Measurements from ENCODE around the gene RIBC1. TPM values are rescaled to one million over a fixed set of nuclear protein-coding genes. Genes with fewer than 3 reads are reported as not detected.

RIBC1 gene
- total RNA-seq, 1 experiment from 2014 or later: 0.61 TPM

DNA sequence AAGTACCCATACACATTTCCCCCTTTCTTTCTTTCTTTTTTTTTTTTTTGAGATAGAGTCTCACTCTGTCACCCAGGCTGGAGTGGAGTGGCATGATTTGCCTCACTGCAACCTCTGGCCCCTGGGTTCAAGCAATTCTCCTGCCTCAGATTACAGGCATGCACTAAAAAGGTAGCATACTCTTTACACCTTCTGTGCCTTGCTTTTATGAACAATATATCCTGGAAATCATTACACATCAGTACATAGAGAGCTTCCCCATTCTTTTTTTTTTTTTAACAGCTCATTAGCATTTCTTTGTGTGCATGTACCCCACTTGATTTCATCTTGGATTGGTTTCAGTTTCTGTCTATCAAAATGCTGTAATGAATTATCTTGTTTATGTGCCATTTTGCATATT, 30.1 kb downstream of the RIBC1 start:
- DNase-seq (ENCODE audit: low read depth, low spot score) (no peak), ATAC-seq (no peak)
- intact Hi-C loops (cut with micrococcal nuclease): no loop called here
- Histone ChIP-seq H2AFZ (ENCODE audit: low read depth, low read length, poor library complexity, severe bottlenecking) (no peak overlapping the region), H3K27me3 (ENCODE audit: insufficient read depth, low read length) (no peaks in the 10 kb centered on the region), H3K4me2 (ENCODE audit: low read length) (no peak overlapping the region), H4K20me1 (ENCODE audit: insufficient read depth) (no peaks in the 10 kb centered on the region), H3K36me3 (ENCODE audit: control insufficient read depth in 1 of 2, insufficient read depth in 2 of 2, low read length in 2 of 2) (no peaks in the 10 kb centered on the region), H3K4me3 (replicated peaks in 1 of 2; ENCODE audit: low read depth in 1 of 2, low read length in 2 of 2) (no peak overlapping the region), H3K4me1 (ENCODE audit: control insufficient read depth in 1 of 2, insufficient read depth in 2 of 2, low read length in 2 of 2) (no peaks in the 10 kb centered on the region), H3K9me3 (ENCODE audit: control insufficient read depth in 1 of 2, insufficient read depth in 1 of 2, low read depth in 1 of 2, low read length in 2 of 2) (no peaks in the 10 kb centered on the region), H3K79me2 (ENCODE audit: insufficient read depth, low read length) (no peaks in the 10 kb centered on the region), H3K27ac (ENCODE audit: low read depth, low read length) (no peak overlapping the region), H3K9me2 (ENCODE audit: insufficient read depth) (no peaks in the 10 kb centered on the region), H3K9ac (ENCODE audit: low read length) (no peak overlapping the region)
- no TSS peak for BruUV-seq (replicated peaks)
- CTCF ChIA-PET: no interaction called here
- RAD21 ChIA-PET (ENCODE audit: low non-redundant PET in 1 of 2, low total read pairs in 2 of 2, uncharacterized antibody in 2 of 2, unreplicated experiment in 2 of 2): no interaction called here
- TF ChIP-seq, protein P1, sequence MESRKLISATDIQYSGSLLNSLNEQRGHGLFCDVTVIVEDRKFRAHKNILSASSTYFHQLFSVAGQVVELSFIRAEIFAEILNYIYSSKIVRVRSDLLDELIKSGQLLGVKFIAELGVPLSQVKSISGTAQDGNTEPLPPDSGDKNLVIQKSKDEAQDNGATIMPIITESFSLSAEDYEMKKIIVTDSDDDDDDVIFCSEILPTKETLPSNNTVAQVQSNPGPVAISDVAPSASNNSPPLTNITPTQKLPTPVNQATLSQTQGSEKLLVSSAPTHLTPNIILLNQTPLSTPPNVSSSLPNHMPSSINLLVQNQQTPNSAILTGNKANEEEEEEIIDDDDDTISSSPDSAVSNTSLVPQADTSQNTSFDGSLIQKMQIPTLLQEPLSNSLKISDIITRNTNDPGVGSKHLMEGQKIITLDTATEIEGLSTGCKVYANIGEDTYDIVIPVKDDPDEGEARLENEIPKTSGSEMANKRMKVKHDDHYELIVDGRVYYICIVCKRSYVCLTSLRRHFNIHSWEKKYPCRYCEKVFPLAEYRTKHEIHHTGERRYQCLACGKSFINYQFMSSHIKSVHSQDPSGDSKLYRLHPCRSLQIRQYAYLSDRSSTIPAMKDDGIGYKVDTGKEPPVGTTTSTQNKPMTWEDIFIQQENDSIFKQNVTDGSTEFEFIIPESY (IDR thresholded peaks at IDR 0.05; ENCODE audit: extremely low read depth, insufficient replicate concordance, low read length): no peak
- TF ChIP-seq EZH2 (IDR thresholded peaks at IDR 0.05) (no peak), CBX3 (IDR thresholded peaks at IDR 0.05; ENCODE audit: low read depth) (no peak), RAD21 (IDR thresholded peaks at IDR 0.05; ENCODE audit: low read depth) (no peak), POLR2AphosphoS5 (IDR thresholded peaks at IDR 0.05; ENCODE audit: low read depth, low read length) (no peak)
- POLR2A ChIA-PET: no interaction called here

DNA sequence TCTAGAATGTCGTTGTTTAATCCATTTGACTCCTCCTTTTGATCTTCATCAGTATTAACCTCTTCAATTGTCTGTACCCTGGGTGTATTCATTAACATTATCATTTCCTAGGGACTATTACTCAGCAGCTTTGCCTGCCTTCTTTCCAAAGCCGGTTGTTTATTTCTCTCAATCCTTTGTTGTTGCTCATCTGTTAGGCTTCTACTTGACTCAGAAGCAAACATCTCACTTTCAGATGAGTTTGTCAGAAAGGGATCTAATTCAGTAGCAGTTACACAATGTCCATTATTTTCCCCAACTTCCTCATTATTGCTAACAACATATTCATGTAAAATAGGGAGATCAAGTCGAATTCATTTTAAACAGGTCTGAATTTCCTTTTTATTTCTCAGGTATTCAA, 33.6 kb downstream of the RIBC1 start:
- H3K4me1 ChIP-seq (ENCODE audit: control insufficient read depth in 1 of 2, insufficient read depth in 2 of 2, low read length in 2 of 2): no peaks in the 10 kb centered on the region
- H3K9me2 ChIP-seq (ENCODE audit: insufficient read depth): no peaks in the 10 kb centered on the region
- TF ChIP-seq POLR2AphosphoS5 (IDR thresholded peaks at IDR 0.05; ENCODE audit: low read depth, low read length) (no peak), CEBPB (IDR thresholded peaks at IDR 0.05; ENCODE audit: low read depth) (no peak), YY1 (IDR thresholded peaks at IDR 0.05; ENCODE audit: extremely low read depth, insufficient replicate concordance, low read depth, low read length) (no peak), CBX3 (IDR thresholded peaks at IDR 0.05; ENCODE audit: low read depth) (no peak), EZH2 (IDR thresholded peaks at IDR 0.05) (no peak), SIN3A (IDR thresholded peaks at IDR 0.05; ENCODE audit: low read depth) (no peak), EZH2phosphoT487 (IDR thresholded peaks at IDR 0.05; ENCODE audit: borderline replicate concordance) (no peak)
- no peak overlapping the region for H2AFZ ChIP-seq (ENCODE audit: low read depth, low read length, poor library complexity, severe bottlenecking)
- ChIA-PET RAD21 (ENCODE audit: low non-redundant PET in 1 of 2, low total read pairs in 2 of 2, uncharacterized antibody in 2 of 2, unreplicated experiment in 2 of 2) (no interaction called here), POLR2A (no interaction called here), CTCF (no interaction called here)
- DNase-seq (ENCODE audit: low read depth, low spot score): no peak
- no peak overlapping the region for H3K4me3 ChIP-seq (replicated peaks in 1 of 2; ENCODE audit: low read depth in 1 of 2, low read length in 2 of 2)
- H4K20me1 ChIP-seq (ENCODE audit: insufficient read depth): no peaks in the 10 kb centered on the region
- H3K36me3 ChIP-seq (ENCODE audit: control insufficient read depth in 1 of 2, insufficient read depth in 2 of 2, low read length in 2 of 2): no peaks in the 10 kb centered on the region
- no peak overlapping the region for H3K27ac ChIP-seq (ENCODE audit: low read depth, low read length)
- intact Hi-C loops (cut with micrococcal nuclease): no loop called here
- no peaks in the 10 kb centered on the region for H3K27me3 ChIP-seq (ENCODE audit: insufficient read depth, low read length)
- no peak for ATAC-seq
- H3K79me2 ChIP-seq (ENCODE audit: insufficient read depth, low read length): no peaks in the 10 kb centered on the region
- H3K9me3 ChIP-seq (ENCODE audit: control insufficient read depth in 1 of 2, insufficient read depth in 1 of 2, low read depth in 1 of 2, low read length in 2 of 2): no peaks in the 10 kb centered on the region
- no peak overlapping the region for H3K9ac ChIP-seq (ENCODE audit: low read length)
- no peak overlapping the region for H3K4me2 ChIP-seq (ENCODE audit: low read length)
- no TSS peak for BruUV-seq (replicated peaks)
